H1 (cell line): ENCODE measurements around the gene AKT1S1. TPM values are rescaled to one million over a fixed set of nuclear protein-coding genes. Genes with fewer than 3 reads are reported as not detected.

Experiments used
- BACH1 ChIP-seq: IDR thresholded peaks from 2 replicates; pipeline ENCODE4 v1.6.1; 2012; ENCODE audit warnings: low read length, improper control_type of control experiment
- JUN ChIP-seq: IDR thresholded peaks from 2 replicates; pipeline ENCODE4 v1.6.1; 2011; ENCODE audit warnings: low read depth, mild to moderate bottlenecking, improper control_type of control experiment, low read length
- KDM1A ChIP-seq: fragments of 200-600, 300-600 bp; sonication (generic); IDR thresholded peaks from 2 replicates; pipeline ENCODE4 v1.7.1; 2016; ENCODE audit warnings: mild to moderate bottlenecking, low read length, borderline replicate concordance
- NANOG ChIP-seq: IDR thresholded peaks from 2 replicates; pipeline ENCODE4 v1.6.1; 2011; ENCODE audit warnings: low read length, low read depth, mild to moderate bottlenecking, inconsistent platforms; ENCODE audit not compliant: insufficient read depth, poor library complexity, severe bottlenecking
- POLR2A ChIP-seq, 2 experiments: IDR thresholded peaks; 1 replicate in 1 of 2; 2 replicates in 1 of 2; pipeline ENCODE4 v1.6.1; 2011; ENCODE audit warnings: low read depth in 2 of 2, low read length in 2 of 2, mild to moderate bottlenecking in 2 of 2; ENCODE audit errors: control extremely low read depth in 1 of 2
- POLR2AphosphoS5 ChIP-seq: IDR thresholded peaks from 2 replicates; pipeline ENCODE4 v1.6.1; 2011; ENCODE audit warnings: low read depth, low read length
- SIN3A ChIP-seq, 2 experiments: IDR thresholded peaks in 1 of 2; conservative IDR thresholded peaks in 1 of 2; 2 replicates each; pipeline ENCODE4 v1.6.1; 2011 to 2012; ENCODE audit warnings: low read length in 2 of 2, improper control_type of control experiment in 1 of 2, low read depth in 1 of 2, mild to moderate bottlenecking in 1 of 2
- SIRT6 ChIP-seq: IDR thresholded peaks from one replicate; pipeline ENCODE4 v1.7.1; 2012; ENCODE audit warnings: low read length, inconsistent platforms
- SP1 ChIP-seq: IDR thresholded peaks from 2 replicates; pipeline ENCODE4 v1.6.1; 2011; ENCODE audit warnings: low read depth, low read length
- TCF12 ChIP-seq: IDR thresholded peaks from 2 replicates; pipeline ENCODE4 v1.6.1; 2011; ENCODE audit warnings: low read depth, mild to moderate bottlenecking, low read length
- polyA plus RNA-seq, 7 experiments: library from polyadenylated mRNA; depleted of rRNA in 3 of 7; stranded (reverse) in 5 of 7; unstranded in 2 of 7; fragments of >200 nt in 5 of 7; fragments of 200-250 nt in 2 of 7; gene quantifications; 1 replicate in 5 of 7; 2 replicates in 1 of 7; 4 replicates in 1 of 7; pipeline versions ENCODE4 v1.2.1 to v1.2.3, GENCODE V29; 2011 to 2013; ENCODE audit warnings: missing spikeins in 2 of 7, mixed read lengths in 2 of 7
- total RNA-seq: library from RNA; stranded (reverse); fragmentation: NEBNext Ultra II Directional; extraction: Animal tissue kit (Norgen Biotek cat#: 25700); gene quantifications from 2 replicates; pipeline ENCODE4 v1.2.1, GENCODE V29; 2021
- TF ChIP-seq, protein P1 (sequence below): IDR thresholded peaks from 2 replicates; pipeline ENCODE4 v1.6.1; 2012; ENCODE audit warnings: inconsistent platforms

AKT1S1 gene
- total and polyA plus RNA-seq, 2 of the 8 experiments (the other 6 are each of a cell fraction or from before 2014, with no cell fraction given), result 40.7 to 45.9 TPM

DNA sequence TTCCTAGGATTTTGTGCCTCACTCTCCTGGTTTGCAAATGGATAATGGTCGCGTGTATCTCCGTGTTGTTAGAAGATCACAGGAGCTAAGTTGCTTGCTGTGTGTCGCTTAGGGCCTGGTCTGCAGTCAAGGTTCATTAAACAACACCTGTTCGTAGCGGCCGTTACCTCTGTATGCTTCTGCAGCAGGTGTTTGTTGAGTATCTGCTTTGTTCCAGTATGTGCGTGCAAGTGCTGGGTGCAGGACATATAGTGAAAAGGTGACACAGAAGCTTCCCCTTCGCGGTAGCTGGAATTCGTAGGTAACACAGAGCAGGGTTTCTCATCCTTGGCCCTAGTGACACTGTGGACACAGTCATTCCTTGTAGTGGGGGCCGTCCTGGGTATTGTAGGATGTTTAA is 53.7 kb downstream of the AKT1S1 start (continued):
- TF ChIP-seq SIRT6 (no peak), NANOG (no peak), POLR2A (IDR thresholded peaks at IDR 0.05; ENCODE audit: control extremely low read depth in 1 of 2, low read depth in 2 of 2, low read length in 2 of 2) (no peak), KDM1A (no peak), SP1 (no peak), BACH1 (no peak), POLR2AphosphoS5 (no peak), SIN3A (conservative IDR thresholded peaks at IDR 0.05 in 1 of 2, IDR thresholded peaks at IDR 0.05 in 1 of 2; ENCODE audit: low read depth in 1 of 2, low read length in 2 of 2) (no peak), JUN (no peak), TCF12 (no peak)
- TF ChIP-seq, protein P1, sequence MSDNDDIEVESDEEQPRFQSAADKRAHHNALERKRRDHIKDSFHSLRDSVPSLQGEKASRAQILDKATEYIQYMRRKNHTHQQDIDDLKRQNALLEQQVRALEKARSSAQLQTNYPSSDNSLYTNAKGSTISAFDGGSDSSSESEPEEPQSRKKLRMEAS, result no peak
